ENCODE measurements around the gene DENND4B. TPM values are rescaled to one million over a fixed set of nuclear protein-coding genes. Genes with fewer than 3 reads are reported as not detected.
"Not testable (repeated sequence)": the region's sequence is repeated elsewhere in the genome, so short reads cannot be mapped to it uniquely, and the experiment has no call there.

The DENND4B gene
- total RNA-seq, 4 donors from 2014 or later: 19.2 to 30.4 (median 26.2) TPM

GRCh38 chr1:153985341-153985912, 38.9 kb upstream of the DENND4B start:
- Histone ChIP-seq H3K4me1 (peaks cover 18 to 39% (median 36%) of the 10 kb centered on the region in 4 donors), H3K4me3 (peak overlapping the region; percentile 61 to 71 (median 64)), H3K36me3 (peaks cover 4 to 31% (median 21%) of the 10 kb centered on the region in 4 donors), H3K27ac (replicated peaks in 1 of 4) (peak overlapping the region; percentile 83 to 91 (median 88)), H3K27me3 (no peaks in the 10 kb centered on the region), H3K9me3 (no peaks in the 10 kb centered on the region)
- 9% methylated on average over 7 of the region's 7 CpGs for WGBS
- no peak for DNase-seq (ENCODE audit: extremely low spot score)
- intact Hi-C loops (cut with DNase I): loop anchor here (5.0 kb wide), 2 partner anchors 38 to 308 kb away; partner anchors contain the start of genes DENND4B and NPR1
- no peak for TF ChIP-seq EP300 (IDR thresholded peaks at IDR 0.05)
- no peak for TF ChIP-seq POLR2A (IDR thresholded peaks at IDR 0.05; ENCODE audit: low read depth)
- no peak for TF ChIP-seq CTCF (IDR thresholded peaks at IDR 0.05)
- TF ChIP-seq POLR2AphosphoS5 (IDR thresholded peaks at IDR 0.05): peak; percentile 34 to 68

GRCh38 chr1:153984123-153984894, 37.8 kb upstream of the DENND4B start:
- intact Hi-C loops (cut with DNase I): no loop called here
- TF ChIP-seq POLR2A (IDR thresholded peaks at IDR 0.05; ENCODE audit: low read depth) (no peak), CTCF (IDR thresholded peaks at IDR 0.05) (no peak), POLR2AphosphoS5 (IDR thresholded peaks at IDR 0.05) (peak in 1 of 2 donors; percentile 26)
- Histone ChIP-seq H3K27ac (replicated peaks in 1 of 4) (peak overlapping the region; percentile 83 to 91 (median 88)), H3K4me1 (peaks cover 11 to 33% (median 28%) of the 10 kb centered on the region in 4 donors), H3K36me3 (peaks cover 4 to 34% (median 21%) of the 10 kb centered on the region in 4 donors), H3K9me3 (no peaks in the 10 kb centered on the region), H3K4me3 (peak overlapping the region; percentile 61 to 71 (median 64)), H3K27me3 (no peaks in the 10 kb centered on the region)
- no peak for DNase-seq (ENCODE audit: extremely low spot score)
- WGBS: 65% methylated on average over 6 of the region's 6 CpGs

GRCh38 chr1:153981735-153982134, 35.2 kb upstream of the DENND4B start:
- H3K27ac ChIP-seq (replicated peaks in 1 of 4); H3K4me3 ChIP-seq; H3K27me3 ChIP-seq; DNase-seq (ENCODE audit: extremely low spot score); intact Hi-C loops (cut with DNase I); H3K9me3 ChIP-seq: not testable (repeated sequence)
- peaks cover 4 to 34% (median 21%) of the 10 kb centered on the region in 4 donors for H3K36me3 ChIP-seq
- WGBS: 87% methylated on average over 2 of the region's 2 CpGs
- H3K4me1 ChIP-seq: peaks cover 17 to 40% (median 34%) of the 10 kb centered on the region in 4 donors

GRCh38 chr1:153979091-153979490, 32.6 kb upstream of the DENND4B start:
- H3K27me3 ChIP-seq; H3K4me3 ChIP-seq; H3K9me3 ChIP-seq; DNase-seq (ENCODE audit: extremely low spot score): not testable (repeated sequence)
- Histone ChIP-seq H3K36me3 (peaks cover 15 to 56% (median 41%) of the 10 kb centered on the region in 4 donors), H3K4me1 (peaks cover 19 to 35% (median 29%) of the 10 kb centered on the region in 4 donors), H3K27ac (replicated peaks in 1 of 4) (peak overlapping the region in 1 of 4 donors; percentile 93)
- intact Hi-C loops (cut with DNase I): loop anchor here (5.0 kb wide), 1 partner anchor 57 kb away; the partner anchor contains the start of gene GATAD2B
- WGBS: 90% methylated on average over 12 of the region's 12 CpGs

- Histone ChIP-seq H3K27ac (replicated peaks in 1 of 4) (peak overlapping the region; percentile 93 to 95 (median 94)), H3K36me3 (peaks cover 22 to 61% (median 45%) of the 10 kb centered on the region in 4 donors), H3K9me3 (no peaks in the 10 kb centered on the region), H3K4me1 (peaks cover 19 to 34% (median 25%) of the 10 kb centered on the region in 4 donors), H3K4me3 (peak overlapping the region; percentile 72 to 100 (median 94)), H3K27me3 (no peaks in the 10 kb centered on the region)
- intact Hi-C loops (cut with DNase I): loop anchor here (5.0 kb wide), 1 partner anchor 56 kb away; the partner anchor contains the start of gene GATAD2B
- DNase-seq (ENCODE audit: extremely low spot score): no peak
- TF ChIP-seq EP300 (IDR thresholded peaks at IDR 0.05): no peak
- no peak for TF ChIP-seq POLR2A (IDR thresholded peaks at IDR 0.05; ENCODE audit: low read depth)
- TF ChIP-seq POLR2AphosphoS5 (IDR thresholded peaks at IDR 0.05): no peak
- no peak for TF ChIP-seq CTCF (IDR thresholded peaks at IDR 0.05)
- WGBS: 62% methylated on average over 9 of the region's 9 CpGs
These were observed 31.9 kb upstream of the DENND4B start for GRCh38 chr1:153978274-153978909.
